GM20431 (cell line): Measurements from ENCODE around the gene AGAP2.

Experiments
- in situ Hi-C: fragments of 300-500 bp; cut with MseI, MboI; formaldehyde crosslinking; loops from one replicate; pipeline ENCODE4 v1.15.0; 2020; ENCODE audit warnings: low sequenced_read_pairs; ENCODE audit not compliant: unreplicated experiment

AGAP2 gene

DNA sequence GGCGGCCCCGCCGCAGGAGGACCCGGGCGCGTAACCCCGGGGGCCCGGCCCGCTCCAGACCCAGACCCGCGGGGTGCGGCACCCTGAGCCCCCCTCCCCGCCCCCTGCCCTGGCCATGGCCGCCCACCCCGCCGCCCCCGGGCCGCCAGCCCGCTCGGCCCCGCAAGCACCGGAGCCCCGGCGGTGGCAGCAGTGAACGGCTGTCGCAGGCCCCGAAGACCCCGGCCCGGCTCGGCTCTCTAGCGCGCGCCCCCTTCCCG, 16.6 kb upstream of the AGAP2 start:
- in situ Hi-C loops: no loop called here

DNA sequence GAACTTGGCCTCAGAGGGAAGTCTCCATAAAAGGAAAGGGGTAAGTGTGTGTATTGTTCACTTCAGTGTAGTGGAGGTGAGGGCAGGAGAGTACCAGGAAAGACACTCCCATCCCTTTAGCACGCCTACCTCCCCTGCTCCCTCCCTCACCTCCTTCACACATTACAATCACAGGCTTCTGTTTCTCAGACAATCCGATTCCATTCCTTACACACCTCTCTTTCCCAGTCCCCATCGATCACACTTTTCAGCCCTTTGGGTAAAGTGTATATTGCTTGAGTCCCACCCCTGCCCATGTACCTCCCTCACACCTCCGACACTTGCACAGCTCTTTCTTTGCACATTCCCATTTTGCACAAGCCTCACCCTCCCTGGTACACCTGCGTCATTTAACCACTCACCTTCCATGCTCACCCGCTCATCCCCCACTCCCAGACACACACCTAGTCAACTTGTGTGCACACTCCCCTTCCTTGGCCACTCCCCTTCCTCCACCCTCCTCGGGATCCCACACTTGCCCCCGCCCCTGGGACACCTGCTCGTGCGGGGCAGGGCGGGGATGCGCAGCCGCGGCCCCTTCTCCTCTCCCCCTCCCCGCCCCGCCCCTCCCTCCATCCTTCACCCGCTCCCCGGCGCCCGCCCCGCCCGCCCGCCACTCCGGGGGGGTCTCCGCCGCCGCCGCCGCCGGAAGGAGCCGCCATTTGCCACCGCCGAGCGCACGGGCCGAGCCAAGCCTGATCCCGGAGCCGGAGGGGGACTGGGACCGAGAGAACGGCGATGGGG, 16.1 kb upstream of the AGAP2 start, which contains the start of gene MARCHF9:
Gene MARCHF9, plus strand, starts transcription at position 693 of the 783 bp plus-strand sequence. CDS start 426 bp downstream, outside the sequence.
- in situ Hi-C loops: no loop called here

DNA sequence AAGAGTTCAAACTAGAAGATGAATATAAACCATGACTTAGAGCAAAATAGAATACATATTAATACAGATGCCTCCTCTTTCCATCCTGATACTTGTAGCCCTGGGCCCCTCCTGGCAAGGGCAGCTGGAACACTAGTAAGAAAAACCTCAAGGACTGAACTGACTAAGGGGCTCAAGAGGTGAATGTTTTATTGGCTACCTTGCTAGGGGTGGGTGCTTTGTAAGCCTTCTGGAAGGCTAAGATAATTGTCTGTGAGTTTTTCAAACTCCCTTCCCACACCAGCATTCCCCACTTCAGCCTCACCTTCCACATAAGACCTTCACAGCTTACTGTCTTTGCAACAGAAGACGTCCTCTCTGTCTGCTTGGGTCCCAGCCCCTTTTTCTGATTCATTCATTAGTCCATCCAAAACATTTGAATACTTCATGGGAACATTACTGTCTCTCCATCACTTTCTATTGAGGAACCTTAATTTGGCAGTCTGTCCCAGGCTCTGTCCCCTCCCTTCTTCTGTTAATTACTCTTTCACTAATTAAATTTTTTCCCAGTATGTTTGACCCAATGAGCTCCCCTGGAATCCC, 15.3 kb upstream of the AGAP2 start:
- in situ Hi-C loops: no loop called here

DNA sequence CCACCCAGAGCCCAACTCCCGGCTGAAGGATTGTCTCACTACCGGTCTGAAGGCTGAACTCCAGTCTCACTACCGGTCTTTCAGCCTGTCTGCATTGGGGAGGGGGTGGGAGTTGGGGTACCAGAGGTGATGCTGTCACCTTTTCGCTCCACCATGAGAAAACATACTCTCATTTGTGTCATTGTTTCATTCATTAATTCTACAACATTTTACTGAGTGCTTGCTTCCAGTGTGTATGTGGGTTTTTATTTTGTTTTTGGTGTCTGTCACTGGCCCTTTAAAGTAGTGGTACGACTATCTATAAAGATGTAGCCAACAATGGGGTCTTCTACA, 14.1 kb upstream of the AGAP2 start:
- in situ Hi-C loops: no loop called here

DNA sequence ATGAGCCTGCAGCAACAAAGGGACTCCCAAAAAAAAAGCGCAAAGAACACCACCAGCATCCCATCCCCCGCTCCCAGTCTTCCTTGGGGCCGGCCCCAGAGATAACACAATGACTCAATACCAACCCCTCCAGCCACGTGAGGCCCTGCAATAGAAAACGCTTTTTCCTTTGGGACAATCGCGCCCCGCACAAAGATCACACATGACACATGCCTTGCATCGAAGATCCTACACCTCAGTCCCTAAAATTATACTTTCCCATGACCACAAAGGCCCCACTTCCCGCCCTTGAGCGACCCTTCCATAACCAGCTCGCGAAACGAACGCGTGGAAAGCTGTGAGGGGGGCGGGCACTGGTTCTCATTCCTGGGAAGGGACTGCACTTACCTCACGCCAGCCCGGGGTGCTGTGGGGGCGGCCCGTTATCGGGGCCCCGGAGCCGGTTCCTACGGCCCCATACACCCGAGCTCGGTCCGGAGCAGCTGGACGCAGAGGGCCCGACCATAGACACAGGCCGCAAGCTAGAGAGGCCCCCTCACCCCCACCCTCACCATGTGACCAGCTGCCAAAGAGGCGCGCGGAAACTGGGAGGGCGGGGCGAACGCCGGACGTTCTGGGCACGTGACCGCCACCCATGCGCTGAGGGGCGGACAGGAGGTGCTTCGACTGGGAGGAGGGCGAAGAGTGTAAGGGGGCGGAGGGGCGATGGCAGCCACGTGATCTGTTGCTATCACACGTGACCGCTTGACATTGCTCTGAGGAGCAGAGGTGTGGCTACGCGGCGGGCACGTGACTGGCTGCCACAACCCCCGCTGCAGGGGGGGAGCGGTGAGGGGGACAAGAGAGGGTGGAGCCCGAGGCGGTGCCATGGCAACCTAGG, 13.5 kb upstream of the AGAP2 start, which contains the start of gene CDK4:
Gene CDK4, minus strand, starts transcription at position 523 of the 880 bp plus-strand sequence. CDS start 593 bp downstream, outside the sequence.
- in situ Hi-C loops: no loop called here

DNA sequence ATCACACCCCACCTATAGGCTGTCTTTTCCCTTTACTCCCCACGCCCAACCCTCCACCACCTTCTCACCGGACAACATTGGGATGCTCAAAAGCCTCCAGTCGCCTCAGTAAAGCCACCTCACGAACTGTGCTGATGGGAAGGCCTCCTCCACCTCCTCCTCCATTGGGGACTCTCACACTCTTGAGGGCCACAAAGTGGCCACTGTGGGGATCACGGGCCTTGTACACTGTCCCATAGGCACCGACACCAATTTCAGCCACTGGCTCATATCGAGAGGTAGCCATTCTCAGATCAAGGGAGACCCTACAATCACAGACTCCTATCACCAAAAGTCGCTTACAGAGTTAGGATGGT, 12.9 kb upstream of the AGAP2 start:
- in situ Hi-C loops: no loop called here

DNA sequence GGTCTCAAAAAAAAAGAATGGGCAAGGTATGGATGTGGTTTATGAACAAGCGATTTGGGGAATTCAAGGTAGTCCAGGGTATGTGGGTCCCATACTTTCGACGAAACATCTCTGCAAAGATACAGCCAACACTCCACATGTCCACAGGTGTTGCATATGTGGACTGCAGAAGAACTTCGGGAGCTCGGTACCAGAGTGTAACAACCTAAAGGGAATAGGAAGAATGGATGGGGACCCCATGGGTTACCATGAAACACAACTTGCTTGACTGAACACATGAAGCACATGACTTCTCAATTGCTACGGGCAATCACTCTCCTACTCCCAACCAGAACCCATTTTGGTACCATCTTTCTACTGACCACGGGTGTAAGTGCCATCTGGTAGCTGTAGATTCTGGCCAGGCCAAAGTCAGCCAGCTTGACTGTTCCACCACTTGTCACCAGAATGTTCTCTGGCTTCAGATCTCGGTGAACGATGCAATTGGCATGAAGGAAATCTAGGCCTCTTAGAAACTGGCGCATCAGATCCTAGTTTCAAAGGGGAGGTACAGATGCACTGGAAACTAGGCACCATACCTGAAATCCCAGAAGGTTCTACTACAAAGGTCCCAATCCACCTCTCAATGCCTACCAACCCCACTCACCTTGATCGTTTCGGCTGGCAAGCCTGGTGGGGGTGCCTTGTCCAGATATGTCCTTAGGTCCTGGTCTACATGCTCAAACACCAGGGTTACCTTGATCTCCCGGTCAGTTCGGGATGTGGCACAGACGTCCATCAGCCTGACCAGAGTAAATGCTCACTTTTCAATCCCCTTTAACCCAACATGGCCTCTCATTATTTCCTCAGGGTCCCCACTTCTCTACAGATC, 12.3 kb upstream of the AGAP2 start:
- in situ Hi-C loops: no loop called here

DNA sequence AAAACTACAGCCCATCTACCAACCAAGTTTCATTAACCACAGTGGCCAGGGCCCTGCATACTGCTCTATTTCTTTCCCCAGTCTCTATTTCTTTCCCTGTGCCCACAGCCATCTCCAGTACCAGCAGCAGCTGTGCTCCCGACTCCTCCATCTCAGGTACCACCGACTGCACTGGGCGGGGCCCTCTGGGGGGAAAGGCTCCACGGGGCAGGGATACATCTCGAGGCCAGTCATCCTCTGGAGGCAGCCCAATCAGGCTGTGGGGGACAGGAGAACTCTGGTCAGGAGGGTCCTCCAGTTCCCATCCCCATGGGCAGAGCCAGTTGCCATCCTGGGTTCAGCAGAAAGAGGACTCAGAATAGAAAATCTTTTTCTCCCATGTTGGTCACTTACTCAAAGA, 10.5 kb upstream of the AGAP2 start:
- in situ Hi-C loops: no loop called here

DNA sequence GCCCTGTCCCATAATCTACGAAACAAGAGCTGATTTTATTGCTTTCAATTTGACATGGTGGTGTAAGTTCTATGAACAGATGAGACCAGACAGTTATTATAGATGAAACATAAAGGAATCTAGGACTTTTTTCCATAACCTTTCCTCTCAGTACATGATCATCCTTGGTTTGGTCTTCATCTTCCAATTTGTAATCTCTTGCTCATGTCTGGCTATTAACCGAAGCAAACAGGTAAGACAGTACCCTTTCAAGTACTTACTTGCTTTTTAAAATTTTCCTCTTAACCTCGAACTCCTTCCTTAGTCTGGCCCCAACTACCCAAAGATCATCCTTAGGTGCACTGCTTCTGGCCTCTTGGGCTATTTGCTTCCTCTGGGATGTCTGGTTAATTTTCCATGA, 7.5 kb upstream of the AGAP2 start:
- in situ Hi-C loops: no loop called here

DNA sequence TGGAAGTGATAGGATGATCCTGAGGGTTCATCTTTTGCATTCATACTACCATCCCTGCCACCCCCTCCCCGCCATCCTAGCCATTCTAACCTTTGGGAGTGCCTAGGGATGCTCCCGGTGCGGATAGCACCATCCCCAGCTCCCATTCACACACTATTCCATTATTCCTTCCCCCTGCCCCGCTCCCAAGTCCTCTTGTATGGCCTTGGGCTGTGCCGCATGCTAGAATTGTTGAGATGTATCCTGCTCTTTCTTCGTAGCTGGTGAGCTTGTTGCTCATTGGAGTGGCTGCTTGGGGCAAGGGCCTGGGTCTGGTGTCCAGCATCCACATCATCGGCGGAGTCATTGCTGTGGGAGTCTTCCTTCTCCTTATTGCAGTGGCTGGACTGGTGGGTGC, 6.9 kb upstream of the AGAP2 start:
- in situ Hi-C loops: no loop called here

DNA sequence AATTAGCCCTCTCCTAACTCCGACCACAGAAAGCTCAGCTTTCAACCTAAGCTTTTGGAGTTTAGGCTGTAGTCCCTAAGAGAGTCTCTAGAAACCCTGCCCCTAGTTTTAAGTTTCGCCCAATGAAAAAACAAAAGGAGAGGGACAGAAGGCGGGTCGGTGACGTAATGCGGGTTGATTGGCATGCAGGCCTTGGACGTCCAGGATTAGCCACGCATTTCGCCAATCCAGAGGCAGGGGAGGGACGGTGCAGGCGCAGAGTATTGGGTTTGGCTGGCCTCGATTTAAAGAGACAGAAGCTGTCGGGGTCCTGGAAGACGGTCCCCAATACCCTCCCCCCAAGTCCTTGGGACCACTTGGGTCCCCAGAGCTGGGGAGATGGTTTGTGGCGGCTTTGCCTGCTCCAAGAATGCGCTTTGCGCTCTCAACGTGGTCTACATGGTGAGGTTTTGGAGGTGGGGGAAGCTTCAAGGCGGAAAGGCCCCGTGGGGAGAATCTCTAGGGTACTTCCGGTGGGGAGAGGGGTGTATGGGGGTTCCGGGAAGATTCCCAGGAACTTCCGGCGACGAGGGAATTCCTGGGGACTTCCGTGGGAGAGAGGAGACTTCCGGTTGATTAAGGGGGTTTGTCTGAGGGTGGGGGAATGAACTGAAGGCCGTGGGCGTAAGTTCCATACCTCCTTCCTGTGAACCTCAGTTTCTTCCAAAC, 6.4 kb upstream of the AGAP2 start, which contains the start of gene TSPAN31:
Gene TSPAN31, plus strand, starts transcription at position 263 of the 708 bp plus-strand sequence. Its CDS starts 116 bp downstream, at position 379.
- in situ Hi-C loops: no loop called here

DNA sequence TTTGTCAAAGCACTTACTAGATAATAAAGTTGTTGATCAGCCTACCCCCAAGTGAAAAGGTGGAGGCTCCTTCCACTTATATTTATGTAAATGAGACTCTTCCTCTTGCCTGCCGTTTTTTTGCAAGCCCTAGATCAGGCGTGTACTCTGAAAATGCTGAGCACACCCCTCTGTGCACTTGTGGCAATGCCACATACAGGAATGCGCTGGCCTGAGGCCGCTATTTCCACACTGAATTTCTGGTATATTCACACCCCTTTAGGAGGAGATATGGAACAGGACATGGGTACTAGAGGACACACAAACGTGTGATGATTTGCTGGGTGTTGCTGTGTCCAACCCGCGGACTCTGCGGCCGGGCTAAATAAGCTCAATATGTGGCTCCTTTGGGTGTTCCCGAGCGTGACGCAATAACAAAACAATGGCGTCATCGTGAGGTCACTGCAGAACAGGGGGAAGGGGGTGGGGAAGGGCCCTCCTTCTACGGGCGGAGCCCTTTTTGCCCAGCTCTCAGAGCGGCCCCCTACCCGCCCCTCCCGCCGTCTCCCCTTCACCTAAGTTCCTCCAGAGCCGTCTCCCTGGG, 5.7 kb upstream of the AGAP2 start:
- in situ Hi-C loops: no loop called here

DNA sequence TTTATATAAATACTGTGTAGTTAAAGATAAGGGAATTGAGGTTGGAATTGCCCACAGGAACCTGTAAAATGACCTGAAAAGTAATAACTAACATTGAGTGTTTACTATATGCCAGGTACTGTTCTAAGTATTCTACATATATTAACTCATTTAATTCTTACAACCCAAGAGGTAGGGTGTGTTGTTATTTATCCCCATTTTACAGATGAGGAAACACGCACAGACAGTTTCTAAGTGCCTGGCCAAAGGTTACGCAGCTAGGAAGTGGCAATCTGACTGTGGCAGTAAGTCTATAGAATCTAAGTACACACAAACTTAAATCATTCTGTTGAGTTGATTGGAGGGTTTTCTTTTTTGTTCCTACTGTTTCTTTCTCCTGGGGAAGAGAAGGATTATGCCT, 5.2 kb upstream of the AGAP2 start:
- in situ Hi-C loops: no loop called here

DNA sequence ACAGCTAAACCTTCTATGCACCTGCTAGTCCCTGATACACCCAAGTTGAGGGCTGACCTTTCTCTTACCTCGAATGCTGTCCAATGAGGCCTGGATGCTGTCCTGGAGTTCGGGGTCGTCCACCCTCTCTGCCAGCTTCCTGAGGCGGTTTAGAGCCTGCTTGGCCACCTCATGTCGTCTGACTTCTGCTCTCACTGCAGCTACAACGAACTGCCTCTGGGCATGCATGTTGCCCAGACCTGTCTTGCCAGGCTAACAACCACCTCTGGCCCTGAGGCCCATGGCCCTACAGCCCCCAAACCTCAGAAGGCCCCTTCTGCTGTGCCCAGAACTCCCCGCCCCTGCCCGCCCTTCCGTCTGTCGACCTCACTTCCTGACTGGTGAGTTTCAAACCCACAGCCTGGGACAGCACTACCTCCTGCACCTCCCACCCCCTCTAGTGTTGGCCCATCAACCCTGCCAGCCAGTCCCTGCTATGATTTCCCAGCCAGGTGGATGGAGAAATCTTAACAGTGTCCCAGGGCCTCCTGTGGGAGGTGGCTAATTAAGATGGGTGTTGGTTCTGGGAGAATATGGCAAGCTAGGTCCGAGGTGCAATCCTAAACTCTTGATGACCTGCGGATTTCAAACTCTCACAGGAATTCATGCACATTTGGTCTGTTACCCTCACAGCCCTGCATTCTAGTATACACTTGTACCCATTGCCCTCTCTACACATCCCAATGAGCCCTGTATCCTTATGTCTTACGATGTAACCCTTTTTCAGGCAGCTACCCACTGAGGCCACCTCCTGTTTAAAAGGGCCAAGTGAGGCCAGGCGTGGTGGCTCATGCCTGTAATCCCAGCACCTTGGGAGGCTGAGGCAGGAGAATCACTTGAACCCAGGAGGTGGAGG, 3.5 kb upstream of the AGAP2 start:
- in situ Hi-C loops: no loop called here

DNA sequence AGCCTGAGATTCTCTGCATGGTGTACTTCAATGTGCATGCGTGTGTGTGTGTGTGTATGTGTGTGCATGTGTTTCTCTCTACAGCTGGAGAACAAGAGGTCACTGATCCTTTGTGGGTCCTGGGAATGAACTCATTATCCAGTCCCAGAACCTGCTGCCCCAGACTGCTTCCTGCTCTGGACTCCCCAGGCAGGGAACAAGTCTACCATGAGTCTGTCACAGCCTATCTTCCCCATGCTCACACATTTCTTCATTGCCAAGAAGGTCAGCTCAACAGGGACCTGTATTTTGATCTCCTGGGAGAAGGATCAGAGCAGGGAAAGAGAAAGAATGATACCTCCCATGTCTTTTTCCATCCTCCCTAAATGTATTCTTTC, 2.9 kb upstream of the AGAP2 start:
- in situ Hi-C loops: no loop called here

DNA sequence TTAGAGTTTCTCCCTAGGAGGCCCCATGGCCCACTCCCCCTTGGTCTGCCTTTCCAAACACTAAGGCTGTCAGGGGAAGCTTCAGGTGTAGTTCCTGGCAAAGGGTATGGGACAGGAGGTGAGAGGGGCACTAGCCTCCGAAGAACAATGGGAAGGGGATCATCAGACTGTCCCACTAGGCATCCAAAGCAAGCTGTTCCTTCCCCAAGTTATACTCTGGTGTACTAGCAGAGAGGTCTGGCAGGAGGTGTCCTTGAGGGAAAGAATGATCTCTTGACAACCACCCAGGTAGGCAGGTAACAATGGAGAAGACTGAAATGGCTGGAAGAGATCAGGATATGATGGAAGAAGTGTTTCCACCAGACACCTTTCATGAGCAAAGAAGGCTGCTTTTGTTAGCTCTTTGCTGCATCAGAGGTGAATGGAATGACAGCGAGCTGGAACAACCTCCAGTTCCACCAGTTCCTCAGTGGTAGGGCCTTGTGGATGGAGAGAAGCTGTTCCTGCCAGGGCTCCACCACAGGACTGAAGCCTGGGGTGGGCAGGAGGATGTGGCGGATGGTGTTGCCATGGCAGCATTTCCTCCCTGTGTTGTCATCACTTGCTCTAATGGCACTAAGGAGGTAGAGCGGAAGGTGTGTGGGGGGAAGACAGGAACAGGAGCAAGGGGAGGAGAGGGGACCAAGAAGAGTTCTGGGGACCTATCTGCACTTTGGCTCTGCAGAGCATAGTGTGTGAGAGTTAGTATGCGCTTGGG, 2.3 kb upstream of the AGAP2 start:
- in situ Hi-C loops: no loop called here

DNA sequence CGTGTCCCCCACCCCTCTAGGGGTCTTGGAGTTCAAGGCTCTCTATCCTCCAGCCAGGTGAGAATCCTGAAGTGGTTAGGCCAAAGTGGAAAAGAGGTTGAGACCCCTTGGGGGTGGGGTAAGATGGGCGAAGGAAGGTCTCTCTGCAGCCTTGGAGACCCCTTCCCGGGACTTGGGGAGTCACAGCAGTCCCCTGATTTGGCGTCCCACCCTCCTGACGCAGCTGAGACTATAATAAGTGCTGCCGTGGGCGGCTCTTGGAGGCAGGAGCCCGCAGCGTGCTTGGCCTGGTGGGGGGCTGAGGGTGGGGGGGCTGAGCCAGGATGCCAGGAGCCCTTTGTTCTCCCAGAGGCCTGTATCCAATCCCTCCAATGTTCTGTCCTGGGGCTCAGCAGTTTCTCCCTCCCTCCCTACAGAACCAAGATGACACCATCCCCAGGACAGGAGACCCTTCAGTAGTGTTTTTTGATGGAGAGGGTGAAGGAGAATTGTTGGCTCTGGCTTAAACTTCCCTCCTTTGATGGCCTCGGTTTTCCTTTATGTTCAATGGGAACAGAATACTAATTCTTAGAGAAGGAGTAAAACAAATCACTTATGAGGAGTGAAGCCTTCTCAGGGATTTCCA, 1.5 kb upstream of the AGAP2 start:
- in situ Hi-C loops: no loop called here
